ENCODE data around the gene RAD9A.

The RAD9A gene

GRCh38 chr11:67391304-67392182 is at the start of gene RAD9A:
Gene RAD9A (plus strand): TSS chr11:67391986. CDS start chr11:67392045, 59 bp downstream.
- peak within 1 kb of the TSS; percentile 63 for H3K4me3 ChIP-seq (ENCODE audit: low read depth, low read length)
- peak; percentile 78 for DNase-seq (ENCODE audit: low read depth)

GRCh38 chr11:67344264-67344663 is 47.5 kb upstream of the RAD9A start:
- H3K4me3 ChIP-seq (ENCODE audit: low read depth, low read length) = no peak overlapping the region
- no peak for DNase-seq (ENCODE audit: low read depth)

- no peak for DNase-seq (ENCODE audit: low read depth)
- no peak overlapping the region for H3K4me3 ChIP-seq (ENCODE audit: low read depth, low read length)
Measured at GRCh38 chr11:67345247-67345919, 46.4 kb upstream of the RAD9A start.

GRCh38 chr11:67345920-67346819 is 45.6 kb upstream of the RAD9A start:
- DNase-seq (ENCODE audit: low read depth) = no peak
- H3K4me3 ChIP-seq (ENCODE audit: low read depth, low read length) = no peak overlapping the region

GRCh38 chr11:67347964-67348749 is 43.6 kb upstream of the RAD9A start:
- no peak for DNase-seq (ENCODE audit: low read depth)
- H3K4me3 ChIP-seq (ENCODE audit: low read depth, low read length) = no peak overlapping the region

GRCh38 chr11:67349036-67349435 is 42.8 kb upstream of the RAD9A start:
- no peak overlapping the region for H3K4me3 ChIP-seq (ENCODE audit: low read depth, low read length)
- no peak for DNase-seq (ENCODE audit: low read depth)

GRCh38 chr11:67349457-67349856 is 42.3 kb upstream of the RAD9A start:
- DNase-seq (ENCODE audit: low read depth) = no peak
- no peak overlapping the region for H3K4me3 ChIP-seq (ENCODE audit: low read depth, low read length)

GRCh38 chr11:67349928-67350465 is 41.8 kb upstream of the RAD9A start:
- DNase-seq (ENCODE audit: low read depth) = no peak
- H3K4me3 ChIP-seq (ENCODE audit: low read depth, low read length) = no peak overlapping the region

GRCh38 chr11:67351275-67352005 is 40.3 kb upstream of the RAD9A start:
- DNase-seq (ENCODE audit: low read depth) = no peak
- H3K4me3 ChIP-seq (ENCODE audit: low read depth, low read length) = no peak overlapping the region

- H3K4me3 ChIP-seq (ENCODE audit: low read depth, low read length) = peak overlapping the region; percentile 66
- DNase-seq (ENCODE audit: low read depth) = no peak
Measured at GRCh38 chr11:67352546-67353316, 39.1 kb upstream of the RAD9A start.

- H3K4me3 ChIP-seq (ENCODE audit: low read depth, low read length) = peak within 1 kb of the TSS; percentile 66
- peak; percentile 93 for DNase-seq (ENCODE audit: low read depth)
Measured at GRCh38 chr11:67353317-67354074, 38.3 kb upstream of the RAD9A start, which contains the start of gene POLD4. Gene POLD4 (minus strand): TSS chr11:67353546. CDS start chr11:67353399, 147 bp downstream.

GRCh38 chr11:67354075-67355022 is 37.4 kb upstream of the RAD9A start:
- DNase-seq (ENCODE audit: low read depth) = peak; percentile 97
- peak overlapping the region; percentile 66 for H3K4me3 ChIP-seq (ENCODE audit: low read depth, low read length)

- DNase-seq (ENCODE audit: low read depth) = no peak
- H3K4me3 ChIP-seq (ENCODE audit: low read depth, low read length) = no peak overlapping the region
Measured at GRCh38 chr11:67355023-67355793, 36.6 kb upstream of the RAD9A start.

GRCh38 chr11:67355794-67356386 is 35.9 kb upstream of the RAD9A start:
- H3K4me3 ChIP-seq (ENCODE audit: low read depth, low read length) = no peak overlapping the region
- DNase-seq (ENCODE audit: low read depth) = no peak

All from skeletal muscle cell (primary cell).